ENCODE data around the gene NKX1-1. TPM values are rescaled to one million over a fixed set of nuclear protein-coding genes. Genes with fewer than 3 reads are reported as not detected.

NKX1-1 gene
- total RNA-seq, 2 experiments from 2014 or later, result not detected

GRCh38 chr4:1409079-1409478 lies 2.8 kb upstream of the NKX1-1 start:
- peaks cover 0 to 64% of the 10 kb centered on the region in 2 experiments for H3K9me3 ChIP-seq (ENCODE audit: control insufficient read depth in 1 of 2, insufficient read depth in 1 of 2, low read length in 2 of 2)

GRCh38 chr4:1408418-1408817 lies 2.2 kb upstream of the NKX1-1 start:
- Histone ChIP-seq H3K9me3 (ENCODE audit: control insufficient read depth in 1 of 2, insufficient read depth in 1 of 2, low read length in 2 of 2) (peaks cover 0 to 58% of the 10 kb centered on the region in 2 experiments), H3K27ac (ENCODE audit: low read depth in 1 of 2, low read length in 2 of 2) (no peak overlapping the region), H3K4me1 (ENCODE audit: insufficient read depth, low read length) (peaks cover 12% of the 10 kb centered on the region), H3K36me3 (ENCODE audit: insufficient read depth, low read length) (no peaks in the 10 kb centered on the region), H3K4me3 (ENCODE audit: low read length) (no peak overlapping the region), H3K27me3 (ENCODE audit: control insufficient read depth in 1 of 2, insufficient read depth in 2 of 2, low read length in 2 of 2) (peaks cover 65 to 79% of the 10 kb centered on the region in 2 experiments)
- ChIA-PET CTCF (no interaction called here), POLR2A (no interaction called here)
- Mint-ChIP-seq H3K9me3 (no peaks in the 10 kb centered on the region), H3K27me3 (peaks cover 63% of the 10 kb centered on the region), H3K4me1 (ENCODE audit: low read depth) (no peaks in the 10 kb centered on the region), H3K36me3 (ENCODE audit: low read depth) (no peaks in the 10 kb centered on the region), H3K4me3 (no peak overlapping the region), H3K27ac (no peak overlapping the region)
- ATAC-seq (ENCODE audit: poor library complexity) (no peak), DNase-seq (peak in 1 of 14 experiments; percentile 11)
- intact Hi-C loops (cut with DNase I, micrococcal nuclease), result no loop called here
- TF ChIP-seq, protein P1, sequence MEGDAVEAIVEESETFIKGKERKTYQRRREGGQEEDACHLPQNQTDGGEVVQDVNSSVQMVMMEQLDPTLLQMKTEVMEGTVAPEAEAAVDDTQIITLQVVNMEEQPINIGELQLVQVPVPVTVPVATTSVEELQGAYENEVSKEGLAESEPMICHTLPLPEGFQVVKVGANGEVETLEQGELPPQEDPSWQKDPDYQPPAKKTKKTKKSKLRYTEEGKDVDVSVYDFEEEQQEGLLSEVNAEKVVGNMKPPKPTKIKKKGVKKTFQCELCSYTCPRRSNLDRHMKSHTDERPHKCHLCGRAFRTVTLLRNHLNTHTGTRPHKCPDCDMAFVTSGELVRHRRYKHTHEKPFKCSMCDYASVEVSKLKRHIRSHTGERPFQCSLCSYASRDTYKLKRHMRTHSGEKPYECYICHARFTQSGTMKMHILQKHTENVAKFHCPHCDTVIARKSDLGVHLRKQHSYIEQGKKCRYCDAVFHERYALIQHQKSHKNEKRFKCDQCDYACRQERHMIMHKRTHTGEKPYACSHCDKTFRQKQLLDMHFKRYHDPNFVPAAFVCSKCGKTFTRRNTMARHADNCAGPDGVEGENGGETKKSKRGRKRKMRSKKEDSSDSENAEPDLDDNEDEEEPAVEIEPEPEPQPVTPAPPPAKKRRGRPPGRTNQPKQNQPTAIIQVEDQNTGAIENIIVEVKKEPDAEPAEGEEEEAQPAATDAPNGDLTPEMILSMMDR (IDR thresholded peaks at IDR 0.05), result no peak

More at GRCh38 chr4:1409079-1409478, 2.8 kb upstream of the NKX1-1 start:
- Histone ChIP-seq H3K27ac (ENCODE audit: low read depth in 1 of 2, low read length in 2 of 2) (no peak overlapping the region), H3K27me3 (ENCODE audit: control insufficient read depth in 1 of 2, insufficient read depth in 2 of 2, low read length in 2 of 2) (peaks cover 69 to 81% of the 10 kb centered on the region in 2 experiments), H3K36me3 (ENCODE audit: insufficient read depth, low read length) (no peaks in the 10 kb centered on the region), H3K4me3 (ENCODE audit: low read length) (no peak overlapping the region), H3K4me1 (ENCODE audit: insufficient read depth, low read length) (peaks cover 8% of the 10 kb centered on the region)
- TF ChIP-seq, protein P1 (IDR thresholded peaks at IDR 0.05), result no peak
- Mint-ChIP-seq H3K27me3 (peaks cover 66% of the 10 kb centered on the region), H3K9me3 (no peaks in the 10 kb centered on the region), H3K4me1 (ENCODE audit: low read depth) (no peaks in the 10 kb centered on the region), H3K4me3 (no peak overlapping the region), H3K36me3 (ENCODE audit: low read depth) (no peaks in the 10 kb centered on the region), H3K27ac (no peak overlapping the region)
- no peak for DNase-seq
- ChIA-PET CTCF (no interaction called here), POLR2A (no interaction called here)
- intact Hi-C loops (cut with DNase I, micrococcal nuclease), result no loop called here
- no peak for ATAC-seq (ENCODE audit: poor library complexity)

GRCh38 chr4:1407657-1408333 lies 1.6 kb upstream of the NKX1-1 start:
- Histone ChIP-seq H3K4me3 (ENCODE audit: low read length) (no peak overlapping the region), H3K27ac (ENCODE audit: low read depth in 1 of 2, low read length in 2 of 2) (no peak overlapping the region), H3K36me3 (ENCODE audit: insufficient read depth, low read length) (no peaks in the 10 kb centered on the region), H3K4me1 (ENCODE audit: insufficient read depth, low read length) (peaks cover 12% of the 10 kb centered on the region), H3K27me3 (ENCODE audit: control insufficient read depth in 1 of 2, insufficient read depth in 2 of 2, low read length in 2 of 2) (peaks cover 63 to 73% of the 10 kb centered on the region in 2 experiments), H3K9me3 (ENCODE audit: control insufficient read depth in 1 of 2, insufficient read depth in 1 of 2, low read length in 2 of 2) (peaks cover 0 to 52% of the 10 kb centered on the region in 2 experiments)
- TF ChIP-seq, protein P1 (IDR thresholded peaks at IDR 0.05), result no peak
- H3K27me3 Mint-ChIP-seq, result peaks cover 57% of the 10 kb centered on the region
- ChIA-PET POLR2A (no interaction called here), CTCF (no interaction called here)
- H3K4me1 Mint-ChIP-seq (ENCODE audit: low read depth), result no peaks in the 10 kb centered on the region
- no peaks in the 10 kb centered on the region for H3K9me3 Mint-ChIP-seq
- DNase-seq (peak in 1 of 14 experiments; percentile 4), ATAC-seq (ENCODE audit: poor library complexity) (no peak)
- intact Hi-C loops (cut with DNase I, micrococcal nuclease), result no loop called here
- no peak overlapping the region for H3K4me3 Mint-ChIP-seq
- H3K36me3 Mint-ChIP-seq (ENCODE audit: low read depth), result no peaks in the 10 kb centered on the region
- H3K27ac Mint-ChIP-seq, result no peak overlapping the region

Data from CD4-positive, alpha-beta T cell (primary cell).